C4-2B (cell line): ENCODE measurements around the gene CAVIN2.
A peak's percentile ranks its signal among the peaks of the same experiment; 100 is the strongest.

Source experiments
- ZFX ChIP-seq: fragments of 450-650 bp; IDR thresholded peaks from 2 replicates; pipeline ENCODE4 v1.6.1; 2017
- TF ChIP-seq, protein P1 (sequence below): fragments of 450-650 bp; conservative IDR thresholded peaks from 2 replicates; pipeline ENCODE4 v1.5.1; 2017; ENCODE audit warnings: mild to moderate bottlenecking

DNA sequence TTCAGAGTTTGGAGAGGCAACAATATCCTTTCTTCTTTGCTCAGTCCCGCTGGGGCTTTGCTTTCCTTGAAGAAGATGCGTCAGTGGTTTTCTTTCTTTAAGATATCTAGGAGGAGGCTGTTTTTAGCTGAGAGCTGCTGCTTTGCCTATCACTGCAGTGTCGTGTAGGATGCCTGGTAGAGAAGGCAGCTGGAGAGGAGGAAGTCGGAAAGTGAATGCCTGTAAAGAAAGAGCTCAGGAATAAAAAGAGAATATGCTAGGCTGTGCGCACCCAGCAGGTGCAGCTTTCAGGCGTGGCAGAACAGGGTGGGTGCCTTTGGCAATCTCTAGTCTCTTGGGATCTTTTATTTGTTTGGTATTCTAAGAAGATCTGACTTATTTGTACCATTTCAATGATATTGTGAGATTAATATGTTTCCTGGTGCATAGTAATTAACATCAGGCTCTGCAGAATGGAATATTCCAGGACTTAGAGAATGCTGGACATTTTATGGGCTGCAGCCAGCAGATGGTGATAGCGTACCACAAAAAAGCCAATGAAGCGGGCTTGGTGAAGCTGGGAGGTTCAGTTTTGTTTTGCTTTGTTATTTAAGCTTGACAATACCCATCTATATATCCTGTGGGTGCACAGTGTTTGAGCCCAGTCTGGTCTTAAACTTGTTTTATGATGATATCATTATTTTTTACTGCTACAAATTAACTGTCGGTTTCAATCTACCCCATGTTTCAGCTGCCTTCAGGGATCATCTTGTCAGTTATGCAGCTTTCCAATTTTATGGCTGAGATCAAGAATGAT is 34.9 kb downstream of the CAVIN2 start:
- TF ChIP-seq, protein P1, sequence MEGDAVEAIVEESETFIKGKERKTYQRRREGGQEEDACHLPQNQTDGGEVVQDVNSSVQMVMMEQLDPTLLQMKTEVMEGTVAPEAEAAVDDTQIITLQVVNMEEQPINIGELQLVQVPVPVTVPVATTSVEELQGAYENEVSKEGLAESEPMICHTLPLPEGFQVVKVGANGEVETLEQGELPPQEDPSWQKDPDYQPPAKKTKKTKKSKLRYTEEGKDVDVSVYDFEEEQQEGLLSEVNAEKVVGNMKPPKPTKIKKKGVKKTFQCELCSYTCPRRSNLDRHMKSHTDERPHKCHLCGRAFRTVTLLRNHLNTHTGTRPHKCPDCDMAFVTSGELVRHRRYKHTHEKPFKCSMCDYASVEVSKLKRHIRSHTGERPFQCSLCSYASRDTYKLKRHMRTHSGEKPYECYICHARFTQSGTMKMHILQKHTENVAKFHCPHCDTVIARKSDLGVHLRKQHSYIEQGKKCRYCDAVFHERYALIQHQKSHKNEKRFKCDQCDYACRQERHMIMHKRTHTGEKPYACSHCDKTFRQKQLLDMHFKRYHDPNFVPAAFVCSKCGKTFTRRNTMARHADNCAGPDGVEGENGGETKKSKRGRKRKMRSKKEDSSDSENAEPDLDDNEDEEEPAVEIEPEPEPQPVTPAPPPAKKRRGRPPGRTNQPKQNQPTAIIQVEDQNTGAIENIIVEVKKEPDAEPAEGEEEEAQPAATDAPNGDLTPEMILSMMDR = peak; percentile 82
- no peak for TF ChIP-seq ZFX
